ENCODE measurements around the gene CTNND2.

Gene CTNND2

DNA sequence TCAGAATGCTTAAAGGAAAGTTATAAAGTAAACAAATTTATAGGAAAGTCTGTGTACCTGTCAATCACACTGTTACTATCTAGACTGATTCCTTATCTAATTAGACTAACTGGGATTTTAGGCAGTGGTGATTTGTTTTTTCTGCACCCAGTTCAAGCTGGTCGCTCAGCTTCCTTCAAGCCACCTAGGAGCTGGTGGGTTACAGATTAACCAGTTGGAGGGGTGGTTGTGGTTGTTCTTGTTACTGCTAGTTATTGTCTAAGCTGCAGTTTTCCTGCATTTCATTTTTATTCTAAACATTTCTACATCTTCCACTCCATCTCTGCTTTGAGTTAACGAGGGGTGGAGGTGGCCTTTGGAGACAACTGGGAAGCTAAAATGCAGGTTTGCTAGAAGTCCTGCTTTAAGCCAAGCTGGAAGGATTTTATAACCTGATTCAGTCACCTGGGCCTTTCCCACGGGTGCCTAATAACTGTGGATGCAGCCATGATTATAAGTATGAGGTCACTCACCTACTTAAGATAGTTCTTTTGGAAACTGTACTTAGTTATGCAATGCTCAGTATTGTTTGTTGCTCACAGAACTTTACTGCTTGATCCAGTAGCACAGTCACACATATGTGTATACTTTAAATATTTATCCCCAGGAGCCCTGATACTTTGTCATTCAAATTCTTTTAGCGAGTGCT, 839.3 kb downstream of the CTNND2 start:
- no peak for DNase-seq

DNA sequence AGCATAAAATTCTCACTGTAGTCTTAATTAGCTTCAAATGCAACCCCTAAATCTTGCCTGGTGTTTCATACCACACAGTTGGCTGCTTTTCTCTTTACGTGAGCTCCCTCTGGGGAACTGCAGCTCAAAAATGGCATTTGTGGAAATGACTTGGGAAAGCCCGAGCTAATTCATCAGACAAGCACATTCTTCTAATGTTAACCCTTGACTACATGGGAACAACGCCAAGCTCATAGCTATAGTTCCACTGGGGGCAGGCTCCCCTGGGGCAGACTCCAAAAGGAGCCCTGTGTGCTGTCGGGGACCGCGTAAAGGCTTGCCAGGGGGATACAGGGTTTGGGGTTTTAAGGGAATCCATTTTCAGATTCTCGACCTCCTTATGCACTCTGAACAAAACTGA, 841.8 kb downstream of the CTNND2 start:
- DNase-seq, result no peak

DNA sequence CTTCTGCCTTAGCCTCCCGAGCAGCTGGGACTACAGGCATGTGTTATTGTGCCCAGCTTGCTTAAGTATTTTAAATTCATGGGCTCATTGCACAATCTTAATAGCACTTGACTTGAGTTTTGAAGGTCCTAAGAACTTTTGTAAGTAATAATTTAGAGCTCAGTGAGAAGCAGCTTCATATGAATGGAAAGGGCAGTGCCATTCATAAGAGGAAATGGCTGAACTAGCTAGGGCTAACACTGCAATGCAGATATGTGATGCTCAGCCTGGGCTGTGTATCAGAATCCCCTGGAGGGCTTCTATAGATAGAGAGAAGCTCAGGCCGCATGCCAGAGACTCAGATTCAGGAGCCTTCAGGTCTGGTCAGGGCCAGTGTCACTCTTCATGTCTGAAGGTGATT, 847.7 kb downstream of the CTNND2 start:
- DNase-seq, result no peak

DNA sequence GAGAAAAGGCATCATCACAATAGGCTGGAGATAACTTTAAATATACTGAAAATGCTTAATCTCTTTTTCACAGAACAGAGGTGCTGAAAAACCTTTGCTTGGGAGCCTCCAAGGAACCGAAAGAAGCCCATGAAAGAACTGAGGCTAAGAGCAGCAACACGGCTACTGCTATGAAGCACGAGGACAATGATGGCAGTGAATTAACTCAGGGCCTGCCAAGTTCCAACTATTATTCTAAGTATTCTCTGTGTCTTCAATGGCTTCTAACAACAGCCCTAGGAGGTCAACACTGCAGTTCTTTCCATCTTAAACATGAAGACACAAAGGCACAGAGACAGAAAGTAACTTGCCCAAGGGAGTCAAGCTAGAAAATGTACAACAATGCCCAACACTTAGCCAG, 850.2 kb downstream of the CTNND2 start:
- DNase-seq, result no peak

- no peak for DNase-seq
These were observed 851.4 kb downstream of the CTNND2 start for GRCh38 chr5:11052871-11053270.

- no peak for DNase-seq
These were observed 853.5 kb downstream of the CTNND2 start for GRCh38 chr5:11050596-11051304.

DNA sequence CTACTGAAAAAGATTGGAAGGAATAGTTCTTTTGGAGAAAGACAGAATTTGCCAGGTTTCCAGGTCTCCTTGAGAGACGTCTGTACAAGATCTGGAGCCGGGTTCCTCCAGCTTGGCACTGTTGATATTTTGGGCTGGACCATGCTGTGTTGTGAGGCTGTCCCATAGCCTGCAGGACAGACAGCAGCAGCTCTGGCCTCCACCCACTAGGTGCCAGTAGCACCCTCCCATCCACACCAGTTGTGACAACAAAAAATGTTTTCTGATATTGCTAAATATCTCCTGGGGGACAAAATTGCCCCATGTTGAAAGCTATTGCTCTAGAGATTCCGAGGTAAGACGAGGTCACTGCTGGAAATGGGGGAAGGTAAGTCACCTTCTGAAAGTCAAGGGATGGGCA, 855.5 kb downstream of the CTNND2 start:
- no peak for DNase-seq

GRCh38 chr5:11047625-11048024, 856.6 kb downstream of the CTNND2 start:
- DNase-seq, result no peak

DNA sequence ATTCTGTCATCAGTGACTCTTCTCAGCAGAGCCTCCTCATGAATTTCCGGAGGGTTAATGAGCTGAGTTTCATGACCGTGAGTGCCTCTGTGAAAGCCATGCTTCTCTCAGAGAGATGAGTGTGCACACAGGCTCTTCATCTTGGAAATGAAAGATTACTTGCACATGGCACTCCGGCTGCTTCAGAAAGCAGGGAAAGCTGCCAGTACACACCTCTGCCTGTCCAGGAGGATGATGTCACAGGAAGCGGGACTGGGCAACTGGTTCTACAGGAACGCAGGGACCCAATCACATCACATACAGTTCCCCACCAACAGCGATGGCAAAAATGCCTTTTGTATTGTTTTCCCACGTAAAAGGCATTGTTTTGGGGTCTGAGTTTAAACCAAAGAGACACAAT, 857.2 kb downstream of the CTNND2 start:
- no peak for DNase-seq

DNA sequence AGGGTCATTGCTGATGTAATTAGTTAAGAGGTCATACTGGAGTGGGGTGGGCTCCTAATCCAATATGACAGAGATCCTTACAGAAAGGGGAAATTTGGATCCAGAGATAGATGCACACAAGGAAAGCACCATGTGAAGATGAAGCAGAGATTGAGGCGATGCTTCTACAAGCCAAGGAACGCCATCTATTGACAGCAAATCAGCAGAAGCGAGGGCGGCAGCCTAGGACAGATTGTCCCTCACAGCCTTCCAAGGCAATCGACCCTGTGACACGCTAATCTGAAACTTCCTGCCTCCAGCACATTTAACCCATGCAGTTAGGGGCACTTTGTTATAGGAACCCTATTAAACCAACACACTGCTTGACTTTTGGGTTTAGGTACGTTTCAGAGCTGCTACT, 858.1 kb downstream of the CTNND2 start:
- DNase-seq, result no peak

DNA sequence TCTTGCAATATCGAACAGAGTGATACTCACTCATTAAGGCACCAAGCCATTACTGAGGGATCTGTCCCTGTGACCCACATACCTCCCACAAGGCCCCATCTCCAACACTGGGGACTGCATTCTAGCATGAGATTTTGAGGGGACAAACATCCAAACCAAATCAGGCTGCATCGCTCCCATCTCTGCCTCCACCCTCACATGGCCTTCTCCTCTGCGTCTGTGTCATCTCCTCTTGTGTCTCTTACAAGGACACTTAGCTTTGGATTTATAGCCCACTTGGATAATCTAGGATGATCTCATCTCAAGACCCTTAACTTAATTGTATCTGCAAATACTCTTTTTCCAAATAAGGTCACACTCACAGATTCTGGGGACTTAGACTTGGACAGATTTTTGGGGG, 858.8 kb downstream of the CTNND2 start:
- DNase-seq, result no peak

- no peak for DNase-seq
These were observed 859.7 kb downstream of the CTNND2 start for GRCh38 chr5:11044581-11044980.

DNA sequence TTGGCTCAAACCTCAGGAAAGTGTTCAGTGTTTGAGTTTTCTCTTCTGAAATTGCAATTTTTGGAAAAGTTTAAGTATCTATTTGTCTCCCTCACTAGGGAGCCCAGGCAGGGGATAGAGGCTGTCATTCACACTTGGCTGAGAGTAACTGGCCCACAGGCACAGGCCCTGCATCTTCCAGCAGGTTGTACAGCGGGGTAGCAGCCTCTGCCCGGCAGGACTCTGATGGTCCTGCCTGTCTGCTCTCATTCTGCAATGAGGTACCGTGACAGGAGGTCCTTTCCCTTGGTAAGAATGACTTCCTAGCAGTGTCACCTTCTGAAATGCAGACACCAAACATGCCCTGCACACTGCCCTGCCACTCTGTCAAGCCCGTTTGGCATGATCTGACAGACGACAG, 860.4 kb downstream of the CTNND2 start:
- no peak for DNase-seq

- DNase-seq, result no peak
These were observed 863.9 kb downstream of the CTNND2 start for GRCh38 chr5:11040345-11040744.

DNA sequence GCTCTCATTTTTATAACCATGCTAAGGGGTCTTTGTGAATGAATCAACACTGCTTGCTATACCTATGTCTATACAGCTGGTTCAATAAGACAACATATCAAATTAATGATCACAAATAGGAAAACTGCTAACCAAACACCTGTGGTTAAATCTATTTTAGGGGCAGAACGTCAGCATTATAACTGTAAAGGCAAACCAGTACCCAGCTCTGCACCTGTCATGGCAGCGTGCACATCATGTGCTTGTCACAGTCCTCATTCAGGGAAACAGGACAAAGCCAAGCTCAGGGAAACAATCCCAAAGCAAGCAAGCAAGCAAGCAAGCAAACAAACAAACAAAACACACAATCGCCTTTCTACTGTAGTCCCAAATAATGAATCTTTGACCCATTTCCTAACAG, 865.5 kb downstream of the CTNND2 start:
- no peak for DNase-seq

GRCh38 chr5:11037941-11038340, 866.3 kb downstream of the CTNND2 start:
- DNase-seq, result no peak

DNA sequence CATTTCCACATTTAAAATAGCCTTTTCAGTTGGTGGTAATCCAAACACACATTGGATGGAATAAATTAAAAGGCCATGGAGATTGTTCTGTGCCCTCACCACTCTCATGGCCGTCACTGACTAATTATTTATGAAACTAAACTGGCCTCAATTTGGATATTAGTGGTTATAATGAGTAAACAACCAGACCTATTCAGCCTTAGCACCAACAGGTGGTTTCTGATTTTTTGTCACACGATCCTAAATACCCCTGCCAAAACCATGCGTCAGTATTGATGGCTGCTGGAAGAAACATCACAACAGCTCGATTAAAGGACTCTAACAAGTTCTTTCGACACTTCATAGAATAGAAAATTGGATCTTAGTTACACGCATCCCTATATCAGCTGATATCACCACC, 867.2 kb downstream of the CTNND2 start:
- DNase-seq, result no peak

- DNase-seq, result no peak
These were observed 873.6 kb downstream of the CTNND2 start for GRCh38 chr5:11030671-11031070.

DNA sequence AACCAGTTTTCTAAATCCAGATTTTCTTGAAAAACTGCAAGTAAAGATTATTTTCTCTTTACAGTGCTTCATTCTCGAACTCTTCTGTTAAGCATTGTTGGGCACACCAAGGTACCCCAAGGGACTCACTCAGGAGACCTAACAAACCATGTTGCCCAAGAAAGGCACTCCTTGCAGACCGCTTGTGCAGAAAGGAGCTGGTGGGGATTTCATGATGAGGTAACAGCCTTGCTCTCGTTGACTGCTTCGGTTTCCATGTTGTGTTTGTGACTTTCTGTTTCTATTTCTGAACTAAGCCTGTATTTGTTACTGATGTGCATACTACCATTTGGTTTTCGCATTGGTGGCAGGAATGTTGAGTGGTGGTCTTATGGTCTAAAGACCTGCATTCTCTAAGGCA, 876.6 kb downstream of the CTNND2 start:
- DNase-seq, result no peak

DNA sequence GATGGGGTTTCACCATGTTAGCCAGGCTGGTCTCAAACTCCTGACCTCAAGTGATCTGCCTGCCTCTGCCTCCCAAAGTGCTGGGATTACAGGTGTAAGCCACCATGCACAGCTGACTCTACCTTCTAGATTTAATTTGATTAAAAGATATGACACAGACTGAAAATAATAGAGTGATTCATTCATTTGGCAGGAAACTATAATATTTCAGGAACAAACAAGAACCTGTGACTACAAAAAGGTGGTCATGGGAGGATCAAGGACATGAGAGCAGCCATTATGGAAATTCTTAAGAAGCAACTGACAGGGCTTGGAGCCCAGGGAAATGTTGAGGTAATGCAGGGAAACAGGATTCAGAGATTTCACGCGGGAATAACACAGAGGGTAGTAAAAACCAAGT, 877.7 kb downstream of the CTNND2 start:
- no peak for DNase-seq

GRCh38 chr5:11023945-11024344, 880.3 kb downstream of the CTNND2 start:
- no peak for DNase-seq

DNA sequence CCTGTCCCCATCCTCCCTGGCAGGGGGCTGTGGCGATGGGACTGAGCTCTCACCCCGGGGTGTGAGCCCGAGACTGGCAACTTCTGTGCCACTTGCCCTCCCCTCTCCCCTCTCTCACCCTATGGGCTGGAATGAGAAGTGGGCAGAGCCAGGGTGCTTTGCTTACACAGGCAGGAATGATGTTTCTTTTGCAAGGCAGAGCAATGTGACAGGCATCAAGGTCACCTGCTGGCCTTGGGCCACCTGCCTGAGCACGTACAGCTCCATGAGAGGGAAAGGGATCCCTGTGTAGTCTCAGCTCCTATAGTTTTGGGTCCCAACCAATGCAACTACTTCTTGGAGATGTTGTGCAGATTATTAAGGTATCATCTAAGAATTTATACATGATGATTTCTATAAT, 890.5 kb downstream of the CTNND2 start:
- no peak for DNase-seq

GRCh38 chr5:11012295-11012694, 892.0 kb downstream of the CTNND2 start:
- DNase-seq, result no peak

- no peak for DNase-seq
These were observed 893.6 kb downstream of the CTNND2 start for GRCh38 chr5:11010429-11011210.

All from effector CD4-positive, alpha-beta T cell (primary cell).